ENCODE data around the gene PRKCE. TPM values are rescaled to one million over a fixed set of nuclear protein-coding genes. Genes with fewer than 3 reads are reported as not detected.

Gene PRKCE
- total and polyA plus RNA-seq, 2 experiments from 2014 or later = 0.94 to 1.2 TPM

DNA sequence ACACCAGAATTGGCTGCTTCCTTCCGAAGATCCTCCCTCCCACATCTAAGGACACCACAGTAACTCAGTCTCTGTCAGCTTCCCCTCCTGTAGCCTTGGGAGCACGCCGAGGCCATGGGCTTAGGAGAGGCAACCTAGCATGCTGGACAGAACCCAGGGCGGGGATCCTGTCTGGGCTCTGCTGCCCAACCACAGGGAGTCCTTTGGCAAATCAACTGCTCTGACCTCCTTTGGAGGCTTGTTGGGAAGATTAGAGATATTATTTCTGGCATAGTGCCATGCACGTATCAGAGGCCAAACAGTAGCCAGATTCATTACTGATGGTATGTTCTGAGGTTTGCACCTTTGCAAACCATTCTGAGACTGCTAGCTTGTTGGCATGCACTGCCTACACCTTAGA lies 383.1 kb downstream of the PRKCE start (continued):
- TF ChIP-seq POLR2AphosphoS5 (IDR thresholded peaks at IDR 0.05; ENCODE audit: low read depth) = no peak
- TF ChIP-seq ZNF331 (CRISPR knock-in tag; IDR thresholded peaks at IDR 0.05; ENCODE audit: low read depth) = no peak
- no peak for TF ChIP-seq CTCF (conservative IDR thresholded peaks at IDR 0.05; ENCODE audit: low read depth in 2 of 2)
- TF ChIP-seq CREB1 (CRISPR knock-in tag; IDR thresholded peaks at IDR 0.05; ENCODE audit: low read depth) = no peak
- TF ChIP-seq EZH2phosphoT487 (IDR thresholded peaks at IDR 0.05; ENCODE audit: unreplicated experiment) = no peak
- no peak for TF ChIP-seq STAT1 (IDR thresholded peaks at IDR 0.05; ENCODE audit: unreplicated experiment)

DNA sequence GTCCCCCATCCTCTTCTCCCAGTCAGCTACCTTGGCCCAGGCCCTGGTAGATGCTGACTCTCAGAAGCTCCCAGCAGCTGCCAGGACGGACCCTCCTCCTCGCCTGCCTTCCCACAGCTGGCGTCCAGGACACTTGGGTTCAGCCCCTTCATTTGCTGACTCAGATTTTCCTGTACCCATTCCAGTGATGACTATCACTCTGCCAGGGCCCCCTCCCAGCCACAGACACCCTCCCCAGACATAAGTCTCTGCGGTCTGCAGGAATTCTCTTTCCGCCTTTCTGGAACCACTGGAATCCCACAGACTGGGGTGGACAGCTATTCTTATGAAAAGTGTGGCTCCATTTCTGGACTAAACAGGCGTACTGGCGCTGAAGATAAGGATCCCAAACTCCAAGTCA lies 385.5 kb downstream of the PRKCE start:
- H3K4me2 ChIP-seq = no peak overlapping the region
- H3K4me3 ChIP-seq = no peak overlapping the region
- Mint-ChIP-seq H3K9me3 (no peaks in the 10 kb centered on the region; the same call in 1 of the 3 replicates), H3K4me3 (no peak overlapping the region), H3K27ac (no peak overlapping the region), H3K27me3 (ENCODE audit: insufficient read depth, low read depth, poor library complexity) (no peaks in the 10 kb centered on the region), H3K4me1 (peaks cover under 1% of the 10 kb centered on the region; the same call in 1 of the 3 replicates), H3K36me3 (ENCODE audit: low read depth) (no peaks in the 10 kb centered on the region)
- no peaks in the 10 kb centered on the region for H3K36me3 ChIP-seq (ENCODE audit: insufficient read depth)
- no peak for ATAC-seq
- H2AFZ ChIP-seq = no peak overlapping the region
- no peak overlapping the region for H3K27ac ChIP-seq (ENCODE audit: low read depth)
- TF ChIP-seq EZH2 (IDR thresholded peaks at IDR 0.05; ENCODE audit: low read depth, unreplicated experiment) (no peak), CTCF (conservative IDR thresholded peaks at IDR 0.05; ENCODE audit: low read depth in 2 of 2) (no peak), CREB1 (CRISPR knock-in tag; IDR thresholded peaks at IDR 0.05; ENCODE audit: low read depth) (no peak)
- TF ChIP-seq, protein P1, sequence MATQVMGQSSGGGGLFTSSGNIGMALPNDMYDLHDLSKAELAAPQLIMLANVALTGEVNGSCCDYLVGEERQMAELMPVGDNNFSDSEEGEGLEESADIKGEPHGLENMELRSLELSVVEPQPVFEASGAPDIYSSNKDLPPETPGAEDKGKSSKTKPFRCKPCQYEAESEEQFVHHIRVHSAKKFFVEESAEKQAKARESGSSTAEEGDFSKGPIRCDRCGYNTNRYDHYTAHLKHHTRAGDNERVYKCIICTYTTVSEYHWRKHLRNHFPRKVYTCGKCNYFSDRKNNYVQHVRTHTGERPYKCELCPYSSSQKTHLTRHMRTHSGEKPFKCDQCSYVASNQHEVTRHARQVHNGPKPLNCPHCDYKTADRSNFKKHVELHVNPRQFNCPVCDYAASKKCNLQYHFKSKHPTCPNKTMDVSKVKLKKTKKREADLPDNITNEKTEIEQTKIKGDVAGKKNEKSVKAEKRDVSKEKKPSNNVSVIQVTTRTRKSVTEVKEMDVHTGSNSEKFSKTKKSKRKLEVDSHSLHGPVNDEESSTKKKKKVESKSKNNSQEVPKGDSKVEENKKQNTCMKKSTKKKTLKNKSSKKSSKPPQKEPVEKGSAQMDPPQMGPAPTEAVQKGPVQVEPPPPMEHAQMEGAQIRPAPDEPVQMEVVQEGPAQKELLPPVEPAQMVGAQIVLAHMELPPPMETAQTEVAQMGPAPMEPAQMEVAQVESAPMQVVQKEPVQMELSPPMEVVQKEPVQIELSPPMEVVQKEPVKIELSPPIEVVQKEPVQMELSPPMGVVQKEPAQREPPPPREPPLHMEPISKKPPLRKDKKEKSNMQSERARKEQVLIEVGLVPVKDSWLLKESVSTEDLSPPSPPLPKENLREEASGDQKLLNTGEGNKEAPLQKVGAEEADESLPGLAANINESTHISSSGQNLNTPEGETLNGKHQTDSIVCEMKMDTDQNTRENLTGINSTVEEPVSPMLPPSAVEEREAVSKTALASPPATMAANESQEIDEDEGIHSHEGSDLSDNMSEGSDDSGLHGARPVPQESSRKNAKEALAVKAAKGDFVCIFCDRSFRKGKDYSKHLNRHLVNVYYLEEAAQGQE (IDR thresholded peaks at IDR 0.05; ENCODE audit: unreplicated experiment) = no peak
- H3K79me2 ChIP-seq (replicated peaks; ENCODE audit: insufficient read depth) = no peaks in the 10 kb centered on the region
- H3F3A ChIP-seq (replicated peaks; ENCODE audit: low read depth) = no peaks in the 10 kb centered on the region
- no peaks in the 10 kb centered on the region for H3K4me1 ChIP-seq (ENCODE audit: insufficient read depth)
- DNase-seq (ENCODE audit: low spot score) = no peak
- no peaks in the 10 kb centered on the region for H3K27me3 ChIP-seq (ENCODE audit: insufficient read depth)
- H3K9me2 ChIP-seq (ENCODE audit: insufficient read depth) = peaks cover 14% of the 10 kb centered on the region; the same call in 1 of the 2 replicates
- no peaks in the 10 kb centered on the region for H4K20me1 ChIP-seq (replicated peaks; ENCODE audit: insufficient read depth)
